WTC11 (cell line): Measurements from ENCODE around the gene PSMB9. TPM values are rescaled to one million over a fixed set of nuclear protein-coding genes. Genes with fewer than 3 reads are reported as not detected.
A peak's percentile ranks its signal among the peaks of the same experiment; 100 is the strongest.

Experiments used
- ATAC-seq: fragments of 200-7000 bp; cut with Tn5 transposase; 2 replicates; pipeline ENCODE4 v1.10.0; 2021; ENCODE audit warnings: mild to moderate bottlenecking, moderate library complexity
- CTCF ChIA-PET: fragments of 300-600 bp; sonication (Branson Sonifier 250); formaldehyde crosslinking; loops from one replicate; lab custom pipeline; 2021; ENCODE audit warnings: antibody characterized with exemption; lab: Charles Lee
- POLR2A ChIA-PET: fragments of 350-600 bp; sonication (Branson Sonifier 250); formaldehyde crosslinking; loops from one replicate; lab custom pipeline; 2021; ENCODE audit warnings: antibody characterized with exemption; lab: Charles Lee
- DNase-seq: peaks from one replicate; pipeline ENCODE4 v3.0.0; 2021; ENCODE audit warnings: low spot score
- H3K27ac Mint-ChIP-seq: 2 replicates; pipeline ENCODE4 v1.8.0; 2021; ENCODE audit warnings: mixed read lengths
- H3K27me3 Mint-ChIP-seq: 2 replicates; pipeline ENCODE4 v1.8.0; 2021; ENCODE audit warnings: low read depth, mild to moderate bottlenecking, moderate library complexity, mixed read lengths
- H3K36me3 Mint-ChIP-seq: 2 replicates; pipeline ENCODE4 v1.8.0; 2021; ENCODE audit warnings: mixed read lengths
- H3K4me1 Mint-ChIP-seq: 2 replicates; pipeline ENCODE4 v1.8.0; 2022; ENCODE audit warnings: mixed read lengths
- H3K4me3 Mint-ChIP-seq: 2 replicates; pipeline ENCODE4 v1.8.0; 2021; ENCODE audit warnings: mild to moderate bottlenecking, moderate library complexity, mixed read lengths
- H3K9me3 Mint-ChIP-seq: 2 replicates; pipeline ENCODE4 v1.8.0; 2021; ENCODE audit warnings: mixed read lengths
- AR ChIP-seq: fragments of 250-450 bp; sonication (Bioruptor Pico); IDR thresholded peaks from 2 replicates; pipeline ENCODE4 v1.9.0; 2021; ENCODE audit warnings: mild to moderate bottlenecking
- CTCF ChIP-seq: fragments of 200-600 bp; IDR thresholded peaks from 2 replicates; pipeline ENCODE4 v1.8.0; 2022; ENCODE audit warnings: antibody characterized with exemption
- E2F5 ChIP-seq: sonication (generic); formaldehyde crosslinking; IDR thresholded peaks from 2 replicates; pipeline ENCODE4 v1.8.1; 2022; ENCODE audit warnings: mild to moderate bottlenecking, moderate library complexity, missing genetic modification reagents
- HMGXB4 ChIP-seq: sonication (generic); formaldehyde crosslinking; IDR thresholded peaks from 2 replicates; pipeline ENCODE4 v1.8.1; 2023; ENCODE audit warnings: mild to moderate bottlenecking, moderate library complexity, missing genetic modification reagents
- IRF2 ChIP-seq: sonication (generic); formaldehyde crosslinking; IDR thresholded peaks from 2 replicates; pipeline ENCODE4 v1.8.0; 2022; ENCODE audit warnings: low read depth, missing genetic modification reagents, borderline replicate concordance
- JUN ChIP-seq: sonication (generic); formaldehyde crosslinking; IDR thresholded peaks from 2 replicates; pipeline ENCODE4 v1.8.0; 2023; ENCODE audit warnings: mild to moderate bottlenecking, missing genetic modification reagents
- NR1H2 ChIP-seq: sonication (generic); formaldehyde crosslinking; IDR thresholded peaks from 2 replicates; pipeline ENCODE4 v1.9.0; 2021; ENCODE audit warnings: mild to moderate bottlenecking, moderate library complexity, missing genetic modification reagents
- SMAD3 ChIP-seq: sonication (generic); formaldehyde crosslinking; IDR thresholded peaks from 2 replicates; pipeline ENCODE4 v1.8.0; 2022; ENCODE audit warnings: missing genetic modification reagents, mild to moderate bottlenecking, borderline replicate concordance
- TEAD4 ChIP-seq: sonication (generic); formaldehyde crosslinking; IDR thresholded peaks from 2 replicates; pipeline ENCODE4 v1.8.0; 2022; ENCODE audit warnings: mild to moderate bottlenecking, missing genetic modification reagents
- USF1 ChIP-seq: sonication (generic); formaldehyde crosslinking; IDR thresholded peaks from 2 replicates; pipeline ENCODE4 v1.8.0; 2022; ENCODE audit warnings: mild to moderate bottlenecking, missing genetic modification reagents
- ZNF138 ChIP-seq: sonication (generic); formaldehyde crosslinking; conservative IDR thresholded peaks from 2 replicates; pipeline ENCODE4 v1.8.1; 2022; ENCODE audit warnings: mild to moderate bottlenecking, moderate library complexity, missing genetic modification reagents
- ZNF423 ChIP-seq: fragments of 250-450 bp; sonication (Bioruptor Pico); IDR thresholded peaks from 2 replicates; pipeline ENCODE4 v2.1.2; 2022; ENCODE audit warnings: mild to moderate bottlenecking, moderate library complexity
- total RNA-seq: library from RNA; stranded (reverse); gene quantifications from 3 replicates; pipeline ENCODE4 v1.2.3, GENCODE V29; 2021
- TF ChIP-seq, protein P1 (sequence below): sonication (generic); formaldehyde crosslinking; IDR thresholded peaks from 2 replicates; pipeline ENCODE4 v1.8.1; 2022; ENCODE audit warnings: mild to moderate bottlenecking, missing genetic modification reagents, moderate library complexity, borderline replicate concordance
- TF ChIP-seq, protein P2 (sequence below): sonication (generic); formaldehyde crosslinking; conservative IDR thresholded peaks from 2 replicates; pipeline ENCODE4 v1.8.1; 2022; ENCODE audit warnings: mild to moderate bottlenecking, missing genetic modification reagents

PSMB9 gene
- total RNA-seq, 1 experiment from 2014 or later = 1.8 TPM

GRCh38 chr6:32836873-32837272 lies 17.1 kb upstream of the PSMB9 start:
- POLR2A ChIA-PET = no interaction called here
- H3K27ac Mint-ChIP-seq = no peak overlapping the region
- no peaks in the 10 kb centered on the region for H3K9me3 Mint-ChIP-seq
- peaks cover 11% of the 10 kb centered on the region for H3K4me1 Mint-ChIP-seq
- H3K27me3 Mint-ChIP-seq = peaks cover 40% of the 10 kb centered on the region
- DNase-seq (no peak), ATAC-seq (no peak)
- CTCF ChIA-PET = interaction anchor here (3.6 to 3.9 kb wide), 3 partner anchors 9 to 31 kb away, joined by 82 to 291 read pairs (median 243); partner anchors contain the start of genes PSMB9 and TAP1
- H3K4me3 Mint-ChIP-seq = peak overlapping the region; percentile 72
- TF ChIP-seq, protein P1, sequence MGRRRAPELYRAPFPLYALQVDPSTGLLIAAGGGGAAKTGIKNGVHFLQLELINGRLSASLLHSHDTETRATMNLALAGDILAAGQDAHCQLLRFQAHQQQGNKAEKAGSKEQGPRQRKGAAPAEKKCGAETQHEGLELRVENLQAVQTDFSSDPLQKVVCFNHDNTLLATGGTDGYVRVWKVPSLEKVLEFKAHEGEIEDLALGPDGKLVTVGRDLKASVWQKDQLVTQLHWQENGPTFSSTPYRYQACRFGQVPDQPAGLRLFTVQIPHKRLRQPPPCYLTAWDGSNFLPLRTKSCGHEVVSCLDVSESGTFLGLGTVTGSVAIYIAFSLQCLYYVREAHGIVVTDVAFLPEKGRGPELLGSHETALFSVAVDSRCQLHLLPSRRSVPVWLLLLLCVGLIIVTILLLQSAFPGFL (CRISPR knock-in tag) = no peak
- TF ChIP-seq SMAD3 (CRISPR knock-in tag) = no peak
- no peak for TF ChIP-seq ZNF138 (CRISPR knock-in tag)
- no peak for TF ChIP-seq HMGXB4 (CRISPR knock-in tag)
- peaks cover 10% of the 10 kb centered on the region for H3K36me3 Mint-ChIP-seq

- H3K36me3 Mint-ChIP-seq = peaks cover 15% of the 10 kb centered on the region
- CTCF ChIA-PET = interaction anchor here (0.6 to 3.9 kb wide), 32 partner anchors 10 to 917 kb away, joined by 3 to 291 read pairs (median 6); partner anchors contain the start of genes BRD2, HLA-DMA, HLA-DMB and PSMB9
- no peaks in the 10 kb centered on the region for H3K9me3 Mint-ChIP-seq
- peaks cover 11% of the 10 kb centered on the region for H3K4me1 Mint-ChIP-seq
- DNase-seq (no peak), ATAC-seq (no peak; the same call in 1 of the 2 replicates)
- peaks cover 48% of the 10 kb centered on the region for H3K27me3 Mint-ChIP-seq
- TF ChIP-seq USF1 (CRISPR knock-in tag) (peak; percentile 34; the same call in 1 of the 2 replicates), NR1H2 (CRISPR knock-in tag) (no peak)
- POLR2A ChIA-PET = interaction anchor here (1.1 to 1.7 kb wide), 6 partner anchors 10 to 642 kb away, joined by 3 to 16 read pairs (median 4); partner anchors contain the start of genes HLA-DMA, PSMB9 and TAP1
- no peak overlapping the region for H3K27ac Mint-ChIP-seq
- H3K4me3 Mint-ChIP-seq = peak overlapping the region; percentile 72
Observed at GRCh38 chr6:32837651-32838113, 16.3 kb upstream of the PSMB9 start.

GRCh38 chr6:32838114-32838958 lies 15.7 kb upstream of the PSMB9 start, which contains the start of gene TAP2:
Gene TAP2 (minus strand): TSS chr6:32838739. CDS start chr6:32838233, 506 bp downstream.
- POLR2A ChIA-PET = interaction anchor here (1.0 to 1.7 kb wide), 9 partner anchors 11 to 643 kb away, joined by 3 to 16 read pairs (median 4); partner anchors contain the start of genes HLA-DMA, PSMB9 and TAP1
- ATAC-seq (peak; percentile 88), DNase-seq (peak; percentile 97)
- Mint-ChIP-seq H3K4me3 (peak within 1 kb of the TSS; percentile 72), H3K4me1 (peaks cover 17% of the 10 kb centered on the region), H3K27me3 (peaks cover 55% of the 10 kb centered on the region), H3K9me3 (no peaks in the 10 kb centered on the region), H3K36me3 (peaks cover 19% of the 10 kb centered on the region), H3K27ac (no peak within 1 kb of the TSS)
- CTCF ChIA-PET = interaction anchor here (0.6 to 3.9 kb wide), 73 partner anchors 8 to 1157 kb away, joined by 3 to 291 read pairs (median 4); partner anchors contain the start of genes ATF6B, BRD2, HLA-DMA and HLA-DMB
- TF ChIP-seq E2F5 (0 out of 2 replicates have a peak, but pooled peaks have one; percentile 20), TEAD4 (CRISPR knock-in tag) (0 out of 2 replicates have a peak, but pooled peaks have one; percentile 19), SMAD3 (CRISPR knock-in tag) (no peak), AR (CRISPR knock-in tag) (no peak), HMGXB4 (CRISPR knock-in tag) (peak; percentile 96), JUN (CRISPR knock-in tag) (no peak), ZNF423 (no peak), IRF2 (peak; percentile 96), CTCF (peak; percentile 85)
- TF ChIP-seq, protein P2, sequence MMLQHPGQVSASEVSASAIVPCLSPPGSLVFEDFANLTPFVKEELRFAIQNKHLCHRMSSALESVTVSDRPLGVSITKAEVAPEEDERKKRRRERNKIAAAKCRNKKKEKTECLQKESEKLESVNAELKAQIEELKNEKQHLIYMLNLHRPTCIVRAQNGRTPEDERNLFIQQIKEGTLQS (CRISPR knock-in tag) = no peak
